SK-N-SH (cell line): ENCODE measurements around the gene CD300A. TPM values are rescaled to one million over a fixed set of nuclear protein-coding genes. Genes with fewer than 3 reads are reported as not detected.

Experiments used
- CTCF ChIA-PET: fragments of 300-600, 350-600 bp; formaldehyde crosslinking; extraction: SDS; loops from one replicate; lab custom pipeline; 2021; lab: Yijun Ruan, JAX
- POLR2A ChIA-PET: fragments of 350-600 bp; sonication (Branson Sonifier 250); formaldehyde crosslinking; extraction: SDS; loops from one replicate; lab custom pipeline; 2020; ENCODE audit warnings: antibody characterized with exemption, inconsistent platforms; lab: Yijun Ruan, JAX
- DNase-seq: peaks from one replicate; pipeline ENCODE4 v3.0.0; 2012
- H2AFZ ChIP-seq: fragments of 200-600 bp; sonication (generic); 2 replicates; pipeline ENCODE4 v1.8.1; 2016; ENCODE audit warnings: antibody characterized with exemption, mild to moderate bottlenecking, low read depth
- H3F3A ChIP-seq: fragments of 200-600 bp; sonication (generic); replicated peaks from 2 replicates; pipeline ENCODE3; 2016; ENCODE audit warnings: antibody characterized with exemption, mild to moderate bottlenecking; ENCODE audit not compliant: insufficient read depth
- H3K27ac ChIP-seq, 2 experiments: fragments of 200-500 bp in 1 of 2; fragments of 200-600 bp in 1 of 2; sonication (Bioruptor generic) in 1 of 2; sonication (generic), shearing (Covaris generic) in 1 of 2; 2 replicates each; pipeline versions ENCODE4 v1.5.1 to v1.6.1; 2014 to 2016; ENCODE audit warnings: low read depth in 2 of 2, inconsistent platforms in 1 of 2, low read length in 1 of 2, mild to moderate bottlenecking in 1 of 2, mixed read lengths in 1 of 2
- H3K27me3 ChIP-seq: fragments of 200-600 bp; sonication (generic), shearing (Covaris generic); 2 replicates; pipeline ENCODE4 v1.6.1; 2016; ENCODE audit warnings: mixed run types; ENCODE audit not compliant: insufficient read depth
- H3K36me3 ChIP-seq, 2 experiments: fragments of 200-500 bp in 1 of 2; fragments of 200-600 bp in 1 of 2; sonication (Bioruptor generic) in 1 of 2; sonication (generic) in 1 of 2; replicated peaks in 1 of 2; 2 replicates each; pipeline versions ENCODE3 to v1.5.1; 2014 to 2016; ENCODE audit warnings: low read length in 1 of 2, mild to moderate bottlenecking in 1 of 2; ENCODE audit not compliant: insufficient read depth in 2 of 2, control insufficient read depth in 1 of 2
- H3K4me1 ChIP-seq, 2 experiments: fragments of 200-500 bp in 1 of 2; fragments of 200-600 bp in 1 of 2; sonication (Bioruptor generic) in 1 of 2; sonication (generic), shearing (Covaris generic) in 1 of 2; 2 replicates each; pipeline versions ENCODE4 v1.5.1 to v1.6.1; 2014 to 2016; ENCODE audit warnings: low read depth in 1 of 2, low read length in 1 of 2, mixed run types in 1 of 2; ENCODE audit not compliant: insufficient read depth in 2 of 2, control insufficient read depth in 1 of 2
- H3K4me2 ChIP-seq: fragments of 200-600 bp; sonication (generic), shearing (Covaris generic); 2 replicates; pipeline ENCODE4 v1.6.1; 2017; ENCODE audit warnings: mixed run types
- H3K4me3 ChIP-seq, 2 experiments: fragments of 200-500 bp in 1 of 2; fragments of 200-600 bp in 1 of 2; sonication (Bioruptor generic) in 1 of 2; sonication (generic), shearing (Covaris generic) in 1 of 2; 2 replicates each; pipeline versions ENCODE4 v1.5.1 to v1.8.1; 2014 to 2016; ENCODE audit warnings: low read depth in 2 of 2, inconsistent platforms in 1 of 2, low read length in 1 of 2, mild to moderate bottlenecking in 1 of 2, mixed read lengths in 1 of 2, moderate library complexity in 1 of 2
- H3K79me2 ChIP-seq: fragments of 200-600 bp; sonication (generic); 2 replicates; pipeline ENCODE4 v1.8.1; 2017; ENCODE audit warnings: mild to moderate bottlenecking; ENCODE audit not compliant: insufficient read depth
- H3K9ac ChIP-seq: fragments of 200-600 bp; sonication (generic); 2 replicates; pipeline ENCODE4 v1.6.1; 2017; ENCODE audit warnings: mixed run types
- H3K9me2 ChIP-seq: fragments of 200-600 bp; sonication (generic); 2 replicates; pipeline ENCODE4 v1.6.1; 2017; ENCODE audit warnings: mixed run types
- H3K9me3 ChIP-seq: fragments of 200-600 bp; sonication (generic); 2 replicates; pipeline ENCODE4 v1.6.1; 2017; ENCODE audit warnings: mixed run types, mild to moderate bottlenecking, moderate library complexity
- H4K20me1 ChIP-seq: fragments of 200-600 bp; sonication (generic); 2 replicates; pipeline ENCODE4 v1.6.1; 2017; ENCODE audit warnings: mild to moderate bottlenecking, mixed run types; ENCODE audit not compliant: insufficient read depth
- CHD2 ChIP-seq: fragments of 150-350 bp; IDR thresholded peaks from 2 replicates; pipeline ENCODE4 v1.6.1; 2018; ENCODE audit warnings: low read length; ENCODE audit not compliant: partially characterized antibody
- CTCF ChIP-seq: fragments of 200-600 bp; sonication (generic); IDR thresholded peaks from 2 replicates; pipeline ENCODE4 v1.6.1; 2017; ENCODE audit warnings: antibody characterized with exemption, mild to moderate bottlenecking, moderate library complexity
- FOXJ3 ChIP-seq: sonication (generic); formaldehyde crosslinking; IDR thresholded peaks from 2 replicates; pipeline ENCODE4 v1.5.1; 2020; ENCODE audit warnings: mild to moderate bottlenecking, missing genetic modification reagents
- GATA2 ChIP-seq: sonication (generic); formaldehyde crosslinking; IDR thresholded peaks from 2 replicates; pipeline ENCODE4 v1.5.0; 2020; ENCODE audit warnings: mild to moderate bottlenecking, missing genetic modification reagents
- IRF3 ChIP-seq: fragments of 150-350 bp; IDR thresholded peaks from 2 replicates; pipeline ENCODE4 v1.6.1; 2016; ENCODE audit warnings: mild to moderate bottlenecking, low read depth, low read length
- NRF1 ChIP-seq: IDR thresholded peaks from 2 replicates; pipeline ENCODE4 v1.6.1; 2012; ENCODE audit warnings: low read depth, mild to moderate bottlenecking, low read length
- POLR2AphosphoS5 ChIP-seq: IDR thresholded peaks from 2 replicates; pipeline ENCODE4 v1.6.1; 2012; ENCODE audit warnings: low read depth, low read length
- RAD21 ChIP-seq: IDR thresholded peaks from 2 replicates; pipeline ENCODE4 v1.6.1; 2012; ENCODE audit warnings: mild to moderate bottlenecking, low read length
- TAF1 ChIP-seq: IDR thresholded peaks from 2 replicates; pipeline ENCODE4 v1.6.1; 2012; ENCODE audit warnings: low read depth, mild to moderate bottlenecking, low read length, moderate library complexity, borderline replicate concordance
- WGBS: methylation state at CpG from one replicate; pipeline ENCODE4 v1.1.6; 2017; ENCODE audit warnings: low lambda C conversion rate; 5-methylcytosine and 5-hydroxymethylcytosine counted together
- polyA plus RNA-seq, 3 experiments: library from polyadenylated mRNA; depleted of rRNA; stranded (reverse); fragments of >200 nt; gene quantifications; 2 replicates each; pipeline ENCODE4 v1.2.3, GENCODE V29; 2012

The CD300A gene
- polyA plus RNA-seq, 1 of the 3 experiments (the other 2 are of a cell fraction): not detected

DNA sequence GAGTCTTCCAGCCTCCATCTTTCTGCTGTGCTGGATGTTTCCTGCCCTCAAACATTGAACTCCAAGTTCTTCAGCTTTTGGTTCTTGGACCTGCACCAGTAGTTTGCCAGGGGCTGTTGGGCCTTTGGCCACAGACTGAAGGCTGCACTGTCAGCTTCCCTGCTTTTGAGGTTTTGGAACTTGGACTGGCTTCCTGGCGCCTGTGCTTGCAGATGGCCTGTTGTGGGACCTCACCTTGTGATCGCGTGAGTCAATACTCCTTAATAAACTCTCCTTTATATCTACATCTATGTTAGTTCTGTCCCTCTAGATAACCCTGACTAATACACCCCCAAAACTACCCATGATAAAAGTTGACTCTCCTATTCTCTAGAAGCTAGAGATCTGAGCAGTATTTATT is 7.6 kb upstream of the CD300A start:
- POLR2A ChIA-PET: no interaction called here

GRCh38 chr17:74459622-74460021 is 6.8 kb upstream of the CD300A start:
- Histone ChIP-seq H3K9me2 (no peaks in the 10 kb centered on the region), H3K9ac (no peak overlapping the region), H3K27me3 (no peaks in the 10 kb centered on the region), H2AFZ (no peak overlapping the region), H3K4me2 (no peak overlapping the region), H4K20me1 (no peaks in the 10 kb centered on the region), H3K79me2 (no peaks in the 10 kb centered on the region), H3K36me3 (no peaks in the 10 kb centered on the region), H3K27ac (no peak overlapping the region), H3K4me3 (no peak overlapping the region), H3F3A (no peaks in the 10 kb centered on the region), H3K9me3 (no peaks in the 10 kb centered on the region), H3K4me1 (peaks cover 0 to 2% of the 10 kb centered on the region in 2 experiments; a peak in 2 of 4 replicates)
- no peak for DNase-seq
- ChIA-PET POLR2A (no interaction called here), CTCF (interaction anchor here (1.0 to 8.3 kb wide), 9 partner anchors 15 to 277 kb away, joined by 3 to 122 read pairs (median 24); partner anchors contain the start of gene RAB37)
- 52% methylated on average over 7 of the region's 7 CpGs for WGBS
- TF ChIP-seq NRF1 (no peak), POLR2AphosphoS5 (no peak), CHD2 (no peak), CTCF (no peak), FOXJ3 (CRISPR knock-in tag) (no peak)

More for the DNA sequence above, 7.6 kb upstream of the CD300A start:
- no peak overlapping the region for H3K27ac ChIP-seq
- H3K4me1 ChIP-seq: peaks cover 0 to 7% of the 10 kb centered on the region in 2 experiments; a peak in 2 of 4 replicates
- no peak overlapping the region for H3K4me2 ChIP-seq
- H3K36me3 ChIP-seq: no peaks in the 10 kb centered on the region
- WGBS: 55% methylated on average over 3 of the region's 3 CpGs
- no peaks in the 10 kb centered on the region for H4K20me1 ChIP-seq
- no peak overlapping the region for H2AFZ ChIP-seq
- no peaks in the 10 kb centered on the region for H3K79me2 ChIP-seq
- no peak for TF ChIP-seq IRF3
- TF ChIP-seq TAF1: no peak
- no peak for DNase-seq
- CTCF ChIA-PET: interaction anchor here (1.4 to 8.3 kb wide), 15 partner anchors 8 to 221 kb away, joined by 3 to 122 read pairs (median 30); partner anchors contain the start of genes BTBD17 and CD300A
- H3K9me3 ChIP-seq: no peaks in the 10 kb centered on the region
- H3K27me3 ChIP-seq: no peaks in the 10 kb centered on the region
- H3K9me2 ChIP-seq: no peaks in the 10 kb centered on the region
- no peak overlapping the region for H3K4me3 ChIP-seq
- no peaks in the 10 kb centered on the region for H3F3A ChIP-seq
- no peak overlapping the region for H3K9ac ChIP-seq

DNA sequence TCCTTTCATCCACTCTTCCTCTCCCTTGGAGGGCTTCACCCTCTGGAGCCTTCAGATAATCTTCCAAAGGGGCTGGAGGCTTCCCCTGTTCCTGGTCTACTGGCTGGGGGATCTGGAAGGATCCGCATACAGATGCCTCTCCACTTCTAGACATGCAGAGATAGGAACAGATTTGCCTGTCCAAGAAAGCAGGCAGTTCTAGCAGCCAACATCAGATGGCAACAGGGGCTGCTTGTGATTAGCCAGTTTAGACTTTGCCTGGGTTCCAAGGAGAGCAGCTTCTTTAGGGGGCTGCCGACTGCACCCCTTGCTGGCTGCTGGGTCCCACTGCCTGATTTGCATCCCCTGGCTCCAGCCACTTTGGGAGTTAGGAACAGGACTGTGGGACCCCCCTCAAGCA is 6.2 kb upstream of the CD300A start:
- 33% methylated on average over 2 of the region's 2 CpGs for WGBS

More for the DNA sequence above, 6.2 kb upstream of the CD300A start:
- Histone ChIP-seq H3K9ac (no peak overlapping the region), H3K4me2 (no peak overlapping the region)
- no peak for TF ChIP-seq GATA2 (CRISPR knock-in tag)
- peak; percentile 6; the same call in 1 of the 2 replicates for TF ChIP-seq RAD21
- TF ChIP-seq, all 33 proteins: peak for 1
- Histone ChIP-seq H3K4me1 (no peaks in the 10 kb centered on the region), H3F3A (no peaks in the 10 kb centered on the region), H3K36me3 (no peaks in the 10 kb centered on the region), H3K27me3 (no peaks in the 10 kb centered on the region), H3K79me2 (no peaks in the 10 kb centered on the region), H3K9me2 (no peaks in the 10 kb centered on the region), H3K27ac (no peak overlapping the region), H3K4me3 (no peak overlapping the region), H4K20me1 (no peaks in the 10 kb centered on the region), H2AFZ (no peak overlapping the region), H3K9me3 (no peaks in the 10 kb centered on the region)
- DNase-seq: no peak
- POLR2A ChIA-PET: no interaction called here
- CTCF ChIA-PET: interaction anchor here (0.6 to 8.3 kb wide), 8 partner anchors 9 to 276 kb away, joined by 3 to 122 read pairs (median 4); partner anchors contain the start of gene RAB37
